Measurements from ENCODE around the gene CPNE8.

The CPNE8 gene

DNA sequence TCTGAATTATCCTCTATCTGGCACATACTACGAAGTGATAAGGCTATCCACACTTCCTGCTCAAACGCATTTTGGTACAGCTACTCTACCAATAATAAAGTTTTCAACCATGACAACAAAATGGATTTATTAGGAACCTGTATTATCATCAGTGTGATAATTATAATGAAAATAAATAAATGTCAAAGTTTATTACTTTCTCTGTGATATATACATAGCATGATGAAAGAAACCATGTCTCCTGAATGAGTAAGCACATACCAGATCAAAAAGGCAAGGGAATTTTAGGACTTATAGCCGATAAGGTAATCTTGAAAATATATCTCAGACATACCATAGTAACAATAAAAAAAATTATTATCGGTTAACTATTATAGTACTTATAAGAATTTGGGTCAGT, 61.1 kb downstream of the CPNE8 start:
- Histone ChIP-seq H3K9ac (no peak overlapping the region), H3K4me3 (no peak overlapping the region), H3K4me2 (no peak overlapping the region), H4K20me1 (no peaks in the 10 kb centered on the region), H3K27me3 (no peaks in the 10 kb centered on the region), H3K36me3 (no peaks in the 10 kb centered on the region), H3K27ac (no peak overlapping the region), H3K9me3 (no peaks in the 10 kb centered on the region), H3K4me1 (no peaks in the 10 kb centered on the region)
- TF ChIP-seq Cebpa-rat (IDR thresholded peaks at IDR 0.05) = no peak

DNA sequence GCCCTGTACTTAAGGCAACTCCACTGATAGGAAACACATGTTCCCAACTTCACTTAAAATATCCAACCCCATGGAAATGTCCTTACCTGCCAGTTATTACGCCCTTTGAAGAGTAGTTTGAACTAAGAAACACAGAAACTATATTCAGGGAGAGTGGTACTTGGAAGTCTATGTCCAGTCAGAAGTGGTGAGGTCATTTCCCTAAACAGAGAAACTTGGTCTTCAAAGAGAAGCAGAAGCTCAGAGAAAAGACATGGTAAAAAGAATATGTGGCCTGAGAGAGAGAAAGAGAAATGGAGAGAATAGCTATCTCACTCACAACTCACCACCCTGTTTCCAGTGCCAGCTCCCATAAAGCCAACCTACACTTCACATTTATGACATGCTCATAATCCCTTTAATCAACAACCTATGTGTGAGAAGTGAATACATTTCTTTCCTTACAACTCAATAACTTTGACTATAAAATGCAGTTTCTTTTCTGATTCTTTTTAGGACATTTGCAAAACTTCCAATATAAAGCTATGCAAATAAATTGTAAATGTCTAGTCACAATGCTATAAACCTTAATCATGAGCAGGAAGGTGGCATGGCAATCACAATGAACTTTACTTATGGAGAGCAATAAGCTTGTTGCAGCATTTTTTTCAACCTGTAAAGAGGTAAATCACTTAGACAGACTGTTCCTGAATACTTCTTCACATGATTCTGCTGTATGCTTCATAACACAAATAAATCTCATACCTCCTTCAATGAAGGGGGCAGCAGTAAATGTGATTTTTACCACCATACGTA, 67.1 kb downstream of the CPNE8 start:
- Histone ChIP-seq H3K27me3 (no peaks in the 10 kb centered on the region), H3K9ac (no peak overlapping the region), H3K4me3 (no peak overlapping the region), H3K9me3 (no peaks in the 10 kb centered on the region), H4K20me1 (no peaks in the 10 kb centered on the region), H3K27ac (no peak overlapping the region), H3K4me2 (no peak overlapping the region), H3K36me3 (no peaks in the 10 kb centered on the region), H3K4me1 (no peaks in the 10 kb centered on the region)
- no peak for TF ChIP-seq Cebpa-rat (IDR thresholded peaks at IDR 0.05)

DNA sequence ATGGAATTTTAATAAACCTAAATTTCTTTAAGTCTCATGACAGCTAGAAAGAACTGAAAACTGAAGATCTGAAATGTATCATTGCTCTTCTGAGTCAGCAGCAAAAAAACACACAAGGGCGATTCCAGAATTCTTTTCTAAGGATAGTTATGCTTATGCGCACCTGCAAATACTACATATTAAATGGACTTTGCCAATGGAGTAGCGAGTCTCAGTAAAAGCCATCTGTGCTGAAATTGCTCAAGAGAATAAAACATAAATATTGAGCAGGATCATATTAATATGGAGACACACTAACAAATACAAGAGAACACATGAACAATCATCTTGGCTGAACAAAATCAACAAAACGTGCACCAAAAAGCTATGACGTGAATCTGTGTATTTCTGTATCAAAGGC, 73.7 kb downstream of the CPNE8 start:
- Histone ChIP-seq H3K36me3 (no peaks in the 10 kb centered on the region), H3K9ac (no peak overlapping the region), H3K27ac (no peak overlapping the region), H3K4me1 (no peaks in the 10 kb centered on the region), H3K27me3 (no peaks in the 10 kb centered on the region), H3K9me3 (no peaks in the 10 kb centered on the region), H3K4me2 (no peak overlapping the region), H4K20me1 (no peaks in the 10 kb centered on the region), H3K4me3 (no peak overlapping the region)
- TF ChIP-seq Cebpa-rat (IDR thresholded peaks at IDR 0.05) = no peak

DNA sequence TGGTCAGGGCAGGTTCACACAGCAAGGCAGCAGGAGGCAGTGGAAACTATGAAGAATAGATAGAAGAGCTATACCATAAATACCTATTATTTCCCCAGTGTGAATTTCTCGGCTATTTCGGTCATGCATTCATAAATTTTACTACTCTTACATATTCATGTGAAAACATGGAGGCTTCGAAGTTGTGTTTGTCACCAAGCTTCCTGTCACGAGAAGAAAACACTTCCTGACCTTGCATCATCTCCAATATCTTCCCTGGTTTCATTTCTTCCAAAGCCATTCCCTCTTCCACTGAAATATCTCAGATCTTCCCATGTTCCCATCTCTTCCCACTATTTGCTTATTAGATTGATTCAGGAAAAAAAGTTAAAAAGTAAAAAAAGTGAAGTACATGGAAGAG, 80.4 kb downstream of the CPNE8 start:
- Histone ChIP-seq H3K4me2 (no peak overlapping the region), H3K27me3 (no peaks in the 10 kb centered on the region), H3K36me3 (no peaks in the 10 kb centered on the region), H3K27ac (no peak overlapping the region), H3K9ac (no peak overlapping the region), H3K9me3 (0 out of 2 replicates have a peak, but pooled peaks cover 1% of the 10 kb centered on the region), H4K20me1 (no peaks in the 10 kb centered on the region), H3K4me1 (no peaks in the 10 kb centered on the region), H3K4me3 (no peak overlapping the region)
- TF ChIP-seq Cebpa-rat (IDR thresholded peaks at IDR 0.05) = no peak

DNA sequence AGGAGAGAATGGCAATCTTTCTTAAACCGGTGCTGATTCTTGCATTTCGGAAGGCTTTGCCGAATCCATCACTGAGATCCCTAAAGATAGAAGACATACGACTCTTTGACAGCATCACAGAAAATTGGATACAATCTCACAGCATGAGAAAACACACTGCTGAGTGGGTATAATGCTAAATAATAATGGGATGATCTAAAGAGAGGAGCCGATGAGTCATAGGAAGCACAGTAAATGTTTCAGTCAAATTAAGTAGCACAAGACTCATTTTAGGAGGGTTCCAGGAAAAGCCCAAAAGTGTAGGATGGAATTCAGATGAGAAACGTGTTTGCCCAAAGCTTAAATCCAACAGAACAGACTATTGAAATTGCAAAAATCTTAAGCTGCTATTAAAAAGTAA, 81.7 kb downstream of the CPNE8 start:
- Histone ChIP-seq H3K4me3 (no peak overlapping the region), H3K9ac (no peak overlapping the region), H3K27ac (no peak overlapping the region), H3K4me2 (no peak overlapping the region), H3K9me3 (0 out of 2 replicates have a peak, but pooled peaks cover 3% of the 10 kb centered on the region), H3K27me3 (no peaks in the 10 kb centered on the region), H3K36me3 (no peaks in the 10 kb centered on the region), H3K4me1 (no peaks in the 10 kb centered on the region), H4K20me1 (no peaks in the 10 kb centered on the region)
- TF ChIP-seq Cebpa-rat (IDR thresholded peaks at IDR 0.05) = no peak

DNA sequence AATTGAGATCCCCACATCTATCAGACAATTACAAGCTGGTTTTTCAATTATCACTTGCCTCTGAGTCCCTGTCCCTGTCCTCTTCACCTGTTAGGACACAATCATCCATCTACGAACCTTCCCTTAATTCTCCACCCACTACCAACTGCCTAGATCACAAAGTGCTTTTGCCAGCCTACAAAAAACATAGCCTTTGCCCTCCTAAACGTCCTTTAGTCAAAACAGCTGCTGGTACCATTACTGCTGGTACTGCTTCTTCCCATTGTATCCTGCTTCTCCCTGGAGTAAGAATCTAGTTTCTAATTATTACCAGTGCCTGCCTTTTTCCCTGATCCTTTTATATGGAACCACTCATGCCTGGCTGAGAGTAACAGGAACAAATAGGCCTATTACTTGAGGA, 82.1 kb downstream of the CPNE8 start:
- H3K9ac ChIP-seq = no peak overlapping the region
- H3K4me1 ChIP-seq = no peaks in the 10 kb centered on the region
- H3K4me3 ChIP-seq = no peak overlapping the region
- H3K27me3 ChIP-seq = no peaks in the 10 kb centered on the region
- no peaks in the 10 kb centered on the region for H4K20me1 ChIP-seq
- 0 out of 2 replicates have a peak, but pooled peaks cover 3% of the 10 kb centered on the region for H3K9me3 ChIP-seq
- no peak overlapping the region for H3K27ac ChIP-seq
- TF ChIP-seq Cebpa-rat (IDR thresholded peaks at IDR 0.05) = no peak
- no peak overlapping the region for H3K4me2 ChIP-seq
- H3K36me3 ChIP-seq = no peaks in the 10 kb centered on the region

- no peak for TF ChIP-seq Cebpa-rat (IDR thresholded peaks at IDR 0.05)
- peaks cover 35% of the 10 kb centered on the region for H3K4me1 ChIP-seq
- H3K4me2 ChIP-seq = 0 out of 2 replicates have a peak overlapping the region, but pooled peaks have one; percentile 42
Observed at GRCh38 chr12:38817942-38818341, 87.4 kb downstream of the CPNE8 start.

GRCh38 chr12:38813923-38814322, 91.5 kb downstream of the CPNE8 start:
- Histone ChIP-seq H3K27me3 (no peaks in the 10 kb centered on the region), H3K36me3 (no peaks in the 10 kb centered on the region), H3K9ac (no peak overlapping the region), H3K9me3 (peaks cover 13% of the 10 kb centered on the region), H3K4me2 (peak overlapping the region; percentile 45), H4K20me1 (no peaks in the 10 kb centered on the region), H3K4me3 (no peak overlapping the region), H3K4me1 (peaks cover 35% of the 10 kb centered on the region), H3K27ac (no peak overlapping the region)
- TF ChIP-seq Cebpa-rat (IDR thresholded peaks at IDR 0.05) = no peak

More at GRCh38 chr12:38817942-38818341, 87.4 kb downstream of the CPNE8 start:
- Histone ChIP-seq H3K9ac (no peak overlapping the region), H4K20me1 (no peaks in the 10 kb centered on the region), H3K27me3 (no peaks in the 10 kb centered on the region), H3K9me3 (0 out of 2 replicates have a peak, but pooled peaks cover 3% of the 10 kb centered on the region), H3K36me3 (no peaks in the 10 kb centered on the region), H3K4me3 (no peak overlapping the region), H3K27ac (no peak overlapping the region)

- H3K9ac ChIP-seq = no peak overlapping the region
- no peak overlapping the region for H3K27ac ChIP-seq
- no peak overlapping the region for H3K4me2 ChIP-seq
- no peak overlapping the region for H3K4me3 ChIP-seq
- H3K36me3 ChIP-seq = no peaks in the 10 kb centered on the region
- TF ChIP-seq Cebpa-rat (IDR thresholded peaks at IDR 0.05) = no peak
- no peaks in the 10 kb centered on the region for H4K20me1 ChIP-seq
- H3K9me3 ChIP-seq = peaks cover 13% of the 10 kb centered on the region
- H3K4me1 ChIP-seq = peaks cover 25% of the 10 kb centered on the region
- no peaks in the 10 kb centered on the region for H3K27me3 ChIP-seq
Observed at GRCh38 chr12:38811814-38812356, 93.5 kb downstream of the CPNE8 start.

- H3K4me1 ChIP-seq = peaks cover 19% of the 10 kb centered on the region
- H3K4me3 ChIP-seq = no peak overlapping the region
- H3K9ac ChIP-seq = no peak overlapping the region
- no peaks in the 10 kb centered on the region for H4K20me1 ChIP-seq
- peaks cover 13% of the 10 kb centered on the region for H3K9me3 ChIP-seq
- TF ChIP-seq Cebpa-rat (IDR thresholded peaks at IDR 0.05) = no peak
- H3K4me2 ChIP-seq = no peak overlapping the region
- H3K27ac ChIP-seq = no peak overlapping the region
- H3K36me3 ChIP-seq = no peaks in the 10 kb centered on the region
- H3K27me3 ChIP-seq = no peaks in the 10 kb centered on the region
Observed at GRCh38 chr12:38809832-38810231, 95.6 kb downstream of the CPNE8 start.
